Measurements from ENCODE around the gene TRIP6. TPM values are rescaled to one million over a fixed set of nuclear protein-coding genes. Genes with fewer than 3 reads are reported as not detected.

TRIP6 gene
- total RNA-seq, 4 donors from 2014 or later: 60.2 to 89.9 (median 81.2) TPM

DNA sequence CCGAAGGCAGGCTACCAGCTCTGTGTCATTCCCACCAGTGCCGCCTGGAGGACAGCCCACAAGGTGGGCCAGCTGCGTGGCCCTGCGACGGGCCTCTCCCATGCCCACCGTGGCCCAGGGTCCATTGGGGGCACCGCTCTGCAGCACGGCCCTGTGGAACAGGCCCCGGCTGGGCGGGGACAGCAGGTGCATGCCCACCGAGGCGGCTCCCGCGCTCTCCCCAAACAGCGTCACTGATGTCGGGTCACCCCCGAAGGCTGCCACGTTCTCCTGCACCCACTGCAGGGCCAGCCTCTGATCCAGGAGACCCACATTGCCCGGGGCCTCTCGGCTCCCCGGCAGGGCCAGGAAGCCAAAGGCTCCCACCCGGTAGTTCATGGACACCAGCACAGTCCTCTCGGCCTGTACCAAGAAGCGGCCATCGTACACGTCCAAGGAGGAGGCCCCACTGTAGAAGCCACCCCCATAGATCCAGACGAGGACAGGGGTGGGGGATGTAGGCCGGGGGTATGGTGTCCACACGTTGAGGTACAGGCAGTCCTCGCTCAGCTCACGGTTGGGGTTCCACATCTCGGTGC is 26.2 kb downstream of the TRIP6 start:
- peaks cover 44 to 61% (median 57%) of the 10 kb centered on the region in 4 donors for H3K4me1 ChIP-seq
- no peak for TF ChIP-seq EP300 (IDR thresholded peaks at IDR 0.05)
- TF ChIP-seq, protein P1, sequence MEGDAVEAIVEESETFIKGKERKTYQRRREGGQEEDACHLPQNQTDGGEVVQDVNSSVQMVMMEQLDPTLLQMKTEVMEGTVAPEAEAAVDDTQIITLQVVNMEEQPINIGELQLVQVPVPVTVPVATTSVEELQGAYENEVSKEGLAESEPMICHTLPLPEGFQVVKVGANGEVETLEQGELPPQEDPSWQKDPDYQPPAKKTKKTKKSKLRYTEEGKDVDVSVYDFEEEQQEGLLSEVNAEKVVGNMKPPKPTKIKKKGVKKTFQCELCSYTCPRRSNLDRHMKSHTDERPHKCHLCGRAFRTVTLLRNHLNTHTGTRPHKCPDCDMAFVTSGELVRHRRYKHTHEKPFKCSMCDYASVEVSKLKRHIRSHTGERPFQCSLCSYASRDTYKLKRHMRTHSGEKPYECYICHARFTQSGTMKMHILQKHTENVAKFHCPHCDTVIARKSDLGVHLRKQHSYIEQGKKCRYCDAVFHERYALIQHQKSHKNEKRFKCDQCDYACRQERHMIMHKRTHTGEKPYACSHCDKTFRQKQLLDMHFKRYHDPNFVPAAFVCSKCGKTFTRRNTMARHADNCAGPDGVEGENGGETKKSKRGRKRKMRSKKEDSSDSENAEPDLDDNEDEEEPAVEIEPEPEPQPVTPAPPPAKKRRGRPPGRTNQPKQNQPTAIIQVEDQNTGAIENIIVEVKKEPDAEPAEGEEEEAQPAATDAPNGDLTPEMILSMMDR (IDR thresholded peaks at IDR 0.05): no peak
- TF ChIP-seq POLR2A (IDR thresholded peaks at IDR 0.05; ENCODE audit: low read depth): no peak
- TF ChIP-seq POLR2AphosphoS5 (IDR thresholded peaks at IDR 0.05): no peak
- intact Hi-C loops (cut with DNase I): no loop called here
- H3K36me3 ChIP-seq: peaks cover 0 to 5% (median 4%) of the 10 kb centered on the region in 4 donors
- DNase-seq (ENCODE audit: extremely low spot score): no peak
- no peak overlapping the region for H3K4me3 ChIP-seq
- H3K27ac ChIP-seq (replicated peaks in 1 of 4): no peak overlapping the region
- H3K9me3 ChIP-seq: no peaks in the 10 kb centered on the region
- peaks cover 11 to 55% (median 31%) of the 10 kb centered on the region in 4 donors for H3K27me3 ChIP-seq
- 86% methylated on average over 14 of the region's 32 CpGs for WGBS

DNA sequence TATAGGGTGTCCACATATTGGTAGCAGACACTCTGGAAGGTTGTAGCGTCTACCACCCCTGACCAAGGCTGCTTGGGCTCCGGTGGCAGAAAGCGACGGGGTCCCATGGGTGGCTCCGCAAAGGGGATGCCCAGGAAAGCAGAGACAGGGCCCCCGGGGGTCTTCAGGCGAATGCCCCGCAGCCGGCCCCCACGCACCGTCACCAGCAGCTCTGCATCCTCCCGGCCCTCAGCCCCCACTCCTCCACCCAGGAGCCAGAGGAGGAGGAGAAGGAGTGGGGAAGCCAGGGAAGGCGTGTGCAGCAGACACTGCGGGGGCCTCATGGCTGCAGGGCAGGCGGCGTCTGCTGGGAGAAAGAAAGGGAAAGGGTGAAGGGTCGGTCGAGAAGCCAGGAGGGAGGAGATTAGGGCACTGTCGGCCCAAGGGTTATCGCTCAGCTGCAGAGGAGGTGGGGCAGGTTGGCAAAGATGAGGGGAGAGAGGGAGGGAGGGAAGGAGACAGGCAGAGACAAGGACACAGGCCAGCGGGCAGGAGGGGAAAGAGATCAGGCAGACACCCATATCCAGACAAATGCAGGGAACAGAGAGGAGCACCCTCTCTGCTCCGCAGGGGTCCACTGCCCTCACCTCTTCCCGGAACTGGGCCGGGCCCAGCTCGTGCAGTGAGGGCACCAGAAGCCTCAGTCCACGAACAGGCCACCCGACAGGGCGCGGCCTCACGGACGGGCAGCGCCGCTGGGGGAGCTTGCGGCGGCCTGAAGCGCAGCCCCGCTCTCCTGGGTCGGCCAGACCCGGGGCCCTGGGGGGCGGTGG is 26.9 kb downstream of the TRIP6 start:
- 53% methylated on average over 35 of the region's 40 CpGs for WGBS
- DNase-seq (ENCODE audit: extremely low spot score): no peak
- Histone ChIP-seq H3K36me3 (no peaks in the 10 kb centered on the region), H3K27ac (replicated peaks in 1 of 4) (no peak overlapping the region), H3K9me3 (no peaks in the 10 kb centered on the region), H3K4me1 (peaks cover 37 to 54% (median 50%) of the 10 kb centered on the region in 4 donors), H3K4me3 (peak overlapping the region in 3 of 4 donors; percentile 51 to 63 (median 52)), H3K27me3 (peaks cover 11 to 62% (median 31%) of the 10 kb centered on the region in 4 donors)
- TF ChIP-seq EP300 (IDR thresholded peaks at IDR 0.05): no peak
- TF ChIP-seq POLR2A (IDR thresholded peaks at IDR 0.05; ENCODE audit: low read depth): no peak
- TF ChIP-seq, protein P1 (IDR thresholded peaks at IDR 0.05): no peak
- no peak for TF ChIP-seq POLR2AphosphoS5 (IDR thresholded peaks at IDR 0.05)
- intact Hi-C loops (cut with DNase I): loop anchor here (2.0 kb wide), 1 partner anchor 165 kb away; no protein-coding TSS in a partner anchor

DNA sequence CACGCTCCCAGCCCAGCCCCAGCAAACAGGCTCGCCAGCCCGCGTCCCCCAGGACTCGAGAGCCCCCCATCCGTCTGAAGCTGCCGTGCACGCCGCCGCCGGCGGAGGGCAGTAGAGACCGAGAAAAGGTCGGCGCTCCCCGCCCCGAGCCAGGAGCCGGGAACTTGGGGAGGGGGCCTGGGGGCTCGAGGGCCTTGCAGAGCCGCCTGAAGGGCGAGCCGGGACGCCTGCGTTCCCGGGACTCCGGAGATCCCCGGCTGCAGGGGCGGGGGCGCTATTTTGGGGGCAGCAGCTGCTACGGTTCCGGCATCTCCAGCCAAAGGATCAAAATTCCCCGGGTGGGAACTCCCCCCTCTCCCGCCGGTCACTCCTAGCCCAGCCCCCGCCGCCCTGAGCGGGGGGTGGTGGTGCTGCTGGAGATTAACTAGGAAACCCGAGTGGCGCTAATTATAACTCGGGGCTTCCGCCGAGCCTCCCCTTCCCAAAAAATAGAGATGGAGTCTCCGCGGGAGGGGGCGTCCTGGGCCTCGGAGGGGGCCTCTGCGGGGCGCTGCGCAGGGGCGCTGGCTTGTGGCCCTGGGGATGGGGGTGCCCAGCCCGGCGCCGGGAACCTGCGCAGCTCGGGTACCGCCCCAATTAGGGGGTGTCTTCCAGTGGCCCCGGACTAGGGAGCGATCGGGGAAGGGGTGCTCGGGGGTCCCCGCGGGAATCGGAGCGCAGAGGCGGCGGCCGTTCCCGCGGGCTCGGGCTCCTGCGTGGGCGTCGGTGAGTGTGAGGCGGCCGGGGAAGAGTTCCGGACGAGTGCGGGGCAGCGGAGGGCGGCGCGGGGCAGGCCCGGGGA is 27.9 kb downstream of the TRIP6 start:
- Histone ChIP-seq H3K9me3 (no peaks in the 10 kb centered on the region), H3K36me3 (no peaks in the 10 kb centered on the region), H3K27ac (replicated peaks in 1 of 4) (peak overlapping the region in 2 of 4 donors; percentile 17 to 28), H3K4me1 (peaks cover 36 to 48% (median 44%) of the 10 kb centered on the region in 4 donors), H3K27me3 (peaks cover 11 to 71% (median 31%) of the 10 kb centered on the region in 4 donors), H3K4me3 (peak overlapping the region; percentile 51 to 63 (median 52))
- TF ChIP-seq, protein P1 (IDR thresholded peaks at IDR 0.05): peak; percentile 67 to 85 (median 68)
- TF ChIP-seq POLR2A (IDR thresholded peaks at IDR 0.05; ENCODE audit: low read depth): no peak
- DNase-seq (ENCODE audit: extremely low spot score): no peak
- 0% methylated on average over 2 of the region's 83 CpGs for WGBS
- intact Hi-C loops (cut with DNase I): loop anchor here (2.0 to 5.0 kb wide), 2 partner anchors 164 to 182 kb away; no protein-coding TSS in a partner anchor

DNA sequence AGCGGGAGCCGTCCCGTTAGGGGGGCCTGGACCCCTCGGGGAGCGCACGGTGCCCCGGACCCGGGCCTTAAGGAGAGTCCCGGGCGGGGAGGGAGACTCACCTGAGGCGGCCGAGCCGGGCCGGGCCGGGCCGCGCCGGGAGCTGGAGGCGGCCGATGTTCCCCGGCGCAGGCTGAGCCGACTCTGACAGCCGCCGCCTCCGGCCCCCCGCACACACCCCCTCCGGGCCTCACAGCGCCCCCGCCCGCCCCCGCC is 28.4 kb downstream of the TRIP6 start, which contains the start of gene ACHE:
Gene ACHE, minus strand, starts transcription at position 188 of the 255 bp plus-strand sequence. CDS start 1,656 bp downstream, outside the sequence.
- H3K27me3 ChIP-seq: peaks cover 11 to 77% (median 31%) of the 10 kb centered on the region in 4 donors
- peak within 1 kb of the TSS in 2 of 4 donors; percentile 17 to 28 for H3K27ac ChIP-seq (replicated peaks in 1 of 4)
- intact Hi-C loops (cut with DNase I): loop anchor here (2.0 to 5.0 kb wide), 2 partner anchors 163 to 182 kb away; no protein-coding TSS in a partner anchor

More for the DNA sequence above, 28.4 kb downstream of the TRIP6 start, which contains the start of gene ACHE:
- H3K4me3 ChIP-seq: peak within 1 kb of the TSS; percentile 51 to 63 (median 52)
- DNase-seq (ENCODE audit: extremely low spot score): no peak
- H3K36me3 ChIP-seq: no peaks in the 10 kb centered on the region
- no peak for TF ChIP-seq POLR2A (IDR thresholded peaks at IDR 0.05; ENCODE audit: low read depth)
- TF ChIP-seq EP300 (IDR thresholded peaks at IDR 0.05): no peak
- TF ChIP-seq, protein P1 (IDR thresholded peaks at IDR 0.05): no peak
- WGBS: no CpG with 5 or more reads among the region's 32 CpGs
- no peaks in the 10 kb centered on the region for H3K9me3 ChIP-seq
- peaks cover 32 to 42% (median 39%) of the 10 kb centered on the region in 4 donors for H3K4me1 ChIP-seq

Measured in esophagus muscularis mucosa (tissue), 4 donors.